HG02759 (cell line): ENCODE data around the gene C1QTNF5.

Experiments used
- ATAC-seq: cut with Tn5 transposase; IDR thresholded peaks from one replicate; pipeline ENCODE4 v1.9.1; 2021; ENCODE audit warnings: mild to moderate bottlenecking, moderate library complexity; ENCODE audit not compliant: unreplicated experiment

Gene C1QTNF5

GRCh38 chr11:119338318-119338890 lies 2.3 kb downstream of the C1QTNF5 start:
- no peak for ATAC-seq

DNA sequence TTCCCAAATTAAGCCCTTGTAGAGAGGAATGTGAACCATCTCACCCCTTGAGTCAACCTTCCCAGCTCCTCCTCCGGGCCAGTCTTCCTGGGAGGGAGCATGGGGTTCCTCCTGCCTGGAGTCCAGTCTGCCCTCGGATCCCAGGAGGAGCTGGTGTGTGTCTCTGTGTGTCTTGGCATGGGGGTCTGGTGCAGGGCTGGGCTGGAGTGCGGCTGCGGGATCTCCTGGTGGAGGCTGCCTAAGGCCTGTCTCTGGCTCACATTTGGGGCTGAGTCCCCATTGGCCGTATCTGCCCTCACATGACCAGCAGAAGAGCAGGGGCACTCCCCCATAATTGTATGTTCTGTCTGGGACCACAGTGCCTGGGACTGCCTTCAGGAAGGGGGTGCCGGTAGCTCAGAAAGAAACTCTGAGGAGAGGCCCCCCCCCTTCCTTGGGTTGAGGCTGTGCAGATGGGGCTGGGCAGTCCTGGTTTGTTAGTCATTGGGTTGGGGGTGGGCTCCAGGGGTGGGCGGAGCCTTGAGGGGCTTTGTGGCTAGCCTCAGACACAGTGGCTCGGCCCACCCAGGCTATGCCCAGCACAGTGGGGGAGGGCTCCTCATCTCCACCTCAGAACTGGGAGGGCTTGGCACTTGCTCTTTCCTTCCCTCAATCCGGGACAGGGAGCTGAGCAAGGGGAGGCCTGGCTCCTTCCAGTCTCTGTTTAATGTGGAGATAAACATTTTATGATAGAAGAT lies 2.9 kb downstream of the C1QTNF5 start:
- ATAC-seq = no peak

- no peak for ATAC-seq
These were observed 3.8 kb downstream of the C1QTNF5 start for GRCh38 chr11:119336744-119337469.

DNA sequence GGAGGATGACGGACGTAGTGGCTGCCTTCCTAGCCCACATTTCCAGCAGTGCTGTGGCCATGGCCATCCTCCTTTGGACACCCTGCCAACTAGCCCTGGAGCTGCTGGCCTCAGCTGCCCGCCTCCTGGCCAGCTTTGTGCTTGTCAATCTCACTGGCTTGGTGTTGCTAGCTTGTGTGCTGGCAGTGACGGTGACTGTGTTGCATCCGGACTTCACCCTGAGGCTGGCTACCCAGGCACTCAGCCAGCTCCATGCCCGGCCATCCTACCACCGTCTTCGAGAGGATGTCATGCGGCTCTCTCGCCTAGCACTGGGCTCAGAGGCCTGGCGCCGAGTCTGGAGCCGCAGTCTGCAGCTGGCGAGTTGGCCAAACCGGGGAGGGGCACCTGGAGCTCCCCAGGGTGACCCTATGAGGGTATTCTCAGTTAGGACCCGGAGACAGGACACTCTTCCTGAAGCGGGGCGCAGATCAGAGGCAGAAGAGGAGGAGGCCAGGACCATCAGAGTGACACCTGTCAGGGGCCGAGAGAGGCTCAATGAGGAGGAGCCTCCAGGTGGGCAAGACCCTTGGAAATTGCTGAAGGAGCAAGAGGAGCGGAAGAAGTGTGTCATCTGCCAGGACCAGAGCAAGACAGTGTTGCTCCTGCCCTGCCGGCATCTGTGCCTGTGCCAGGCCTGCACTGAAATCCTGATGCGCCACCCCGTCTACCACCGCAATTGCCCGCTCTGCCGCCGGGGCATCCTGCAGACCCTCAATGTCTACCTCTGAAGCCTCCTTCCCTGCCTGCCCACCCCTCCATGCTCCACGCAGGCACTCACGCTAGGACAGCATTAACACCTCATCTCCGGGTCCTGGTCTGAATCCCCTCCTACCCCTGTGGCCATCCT lies 4.8 kb downstream of the C1QTNF5 start:
- ATAC-seq = no peak

GRCh38 chr11:119335091-119335654 lies 5.5 kb downstream of the C1QTNF5 start:
- ATAC-seq = no peak

DNA sequence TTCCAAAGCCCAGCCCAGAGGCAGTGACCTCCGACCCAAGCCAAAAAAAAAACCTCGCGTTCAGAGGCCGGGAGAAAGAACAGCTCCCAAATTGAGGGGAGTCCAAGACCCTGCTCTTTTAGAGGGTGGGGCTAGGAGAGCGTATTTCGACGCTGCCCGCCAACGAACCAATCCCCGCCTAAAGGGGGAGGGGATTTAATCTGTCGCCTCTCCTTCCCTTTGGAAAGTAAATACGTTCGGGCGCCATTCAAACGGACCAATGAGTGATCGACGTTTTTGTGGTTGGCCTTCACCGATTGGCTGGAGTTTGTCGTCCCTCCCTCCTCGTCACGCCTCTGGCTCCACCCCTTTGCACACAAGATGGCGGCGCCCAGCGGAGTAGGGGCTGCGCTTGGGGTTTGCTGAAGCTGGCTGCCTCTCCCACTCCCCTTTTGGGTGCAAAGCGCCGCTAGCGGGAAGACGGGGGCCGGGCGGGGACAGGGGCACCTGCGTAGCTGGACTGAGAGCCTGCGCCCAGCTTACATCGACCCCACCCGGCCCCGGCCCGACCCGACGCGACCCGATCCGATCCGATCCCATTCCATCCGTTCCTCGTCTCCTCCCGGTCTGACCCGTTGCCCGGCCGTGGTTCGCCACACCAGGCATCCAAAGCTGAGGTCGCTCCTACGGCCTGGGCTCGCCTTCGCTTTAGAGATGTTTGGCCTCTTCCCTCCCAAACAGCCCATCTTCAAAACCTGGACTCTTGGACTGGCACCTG lies 6.3 kb downstream of the C1QTNF5 start, which contains the start of gene RNF26:
Gene RNF26, plus strand, starts transcription at position 354 of the 757 bp plus-strand sequence. CDS start 596 bp downstream, outside the sequence.
- ATAC-seq = peak; percentile 96

- ATAC-seq = no peak
These were observed 8.4 kb downstream of the C1QTNF5 start for GRCh38 chr11:119332111-119332765.

DNA sequence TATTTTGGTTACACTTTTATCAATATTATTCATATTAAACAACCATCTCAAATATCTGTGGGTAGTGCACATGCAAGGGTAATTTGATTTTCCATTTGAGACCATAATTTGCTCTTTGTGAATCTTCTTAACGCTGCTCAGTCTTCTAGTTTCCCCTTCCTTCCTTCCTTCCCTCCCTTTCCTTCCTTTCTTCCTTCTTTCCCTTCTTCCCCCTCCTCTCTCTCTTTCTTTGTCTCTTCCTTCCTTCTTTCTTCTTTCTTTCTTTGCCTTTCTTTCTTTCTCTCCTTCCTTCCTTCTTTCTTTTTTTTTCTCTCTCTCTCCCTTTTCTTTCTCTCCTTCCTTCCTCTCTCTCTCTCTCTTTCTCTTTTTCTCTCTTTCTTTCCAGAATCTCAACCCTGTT lies 10.4 kb downstream of the C1QTNF5 start:
- no peak for ATAC-seq

DNA sequence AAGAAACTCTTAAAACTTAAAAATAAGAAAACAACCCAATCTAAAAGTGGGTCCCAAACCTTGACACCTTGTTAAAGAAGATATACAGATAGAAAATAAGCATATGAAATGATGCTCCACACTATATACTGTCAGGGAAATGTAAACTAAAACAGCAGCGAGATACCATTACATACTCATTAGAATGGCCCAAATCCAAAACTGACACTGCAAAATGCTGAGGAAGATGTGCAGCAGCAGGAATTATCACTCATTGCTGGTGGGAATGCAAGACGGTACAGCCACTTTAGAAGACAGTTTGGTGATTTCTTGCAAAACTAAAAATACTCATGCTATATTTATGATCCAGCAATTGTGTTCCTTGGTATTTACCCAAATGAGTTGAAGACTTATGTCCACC lies 11.4 kb downstream of the C1QTNF5 start:
- no peak for ATAC-seq

DNA sequence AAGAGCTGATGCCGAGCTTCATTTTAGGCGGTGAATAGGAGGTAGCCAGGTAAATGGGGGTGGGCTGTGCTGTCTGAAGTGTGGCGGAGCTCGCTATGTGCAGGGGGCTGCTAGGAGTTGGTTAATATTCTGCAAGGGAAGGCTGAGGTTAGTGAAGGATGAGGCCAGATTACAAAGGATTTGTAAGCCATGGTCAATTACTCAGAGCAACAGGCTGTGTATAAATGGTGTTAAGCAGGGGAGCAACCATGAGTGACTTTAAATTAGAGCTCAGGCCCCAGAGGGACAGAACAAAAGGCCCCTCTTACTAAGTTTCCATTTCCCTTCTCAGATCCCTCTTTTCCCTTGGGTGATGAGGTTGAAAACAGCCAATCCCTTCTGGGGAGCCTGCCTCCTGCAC lies 16.5 kb downstream of the C1QTNF5 start:
- ATAC-seq = no peak

- no peak for ATAC-seq
These were observed 17.1 kb downstream of the C1QTNF5 start for GRCh38 chr11:119323532-119324033.

DNA sequence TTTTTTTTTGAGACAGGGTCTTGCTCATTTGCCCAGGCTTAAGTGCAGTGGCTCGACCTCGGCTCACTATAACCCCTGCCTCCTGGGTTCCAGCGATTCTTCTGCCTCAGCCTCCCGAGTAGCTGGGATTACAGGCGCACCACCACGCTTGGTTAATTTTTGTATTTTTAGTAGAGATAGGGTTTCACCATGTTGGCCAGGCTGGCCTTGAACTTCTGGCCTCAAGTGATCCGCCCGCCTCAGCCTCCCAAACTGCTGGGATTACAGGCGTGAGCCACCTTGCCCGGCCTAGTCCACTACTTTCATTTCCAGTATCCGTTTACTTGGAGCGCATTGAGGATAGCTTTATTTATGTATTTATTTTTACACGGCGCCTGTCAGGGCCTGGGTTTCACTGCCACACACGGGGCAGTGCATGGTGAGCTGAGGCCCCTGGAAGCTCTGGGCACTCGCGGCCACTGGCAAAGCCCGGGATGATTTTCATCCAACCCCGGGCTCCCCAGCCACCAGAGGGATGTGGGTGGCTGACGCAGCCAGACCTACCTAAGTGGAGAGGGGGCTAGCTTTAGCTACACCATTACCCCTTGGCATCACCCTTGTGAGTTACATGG lies 17.7 kb downstream of the C1QTNF5 start:
- ATAC-seq = no peak

GRCh38 chr11:119322360-119322739 lies 18.3 kb downstream of the C1QTNF5 start:
- ATAC-seq = no peak

DNA sequence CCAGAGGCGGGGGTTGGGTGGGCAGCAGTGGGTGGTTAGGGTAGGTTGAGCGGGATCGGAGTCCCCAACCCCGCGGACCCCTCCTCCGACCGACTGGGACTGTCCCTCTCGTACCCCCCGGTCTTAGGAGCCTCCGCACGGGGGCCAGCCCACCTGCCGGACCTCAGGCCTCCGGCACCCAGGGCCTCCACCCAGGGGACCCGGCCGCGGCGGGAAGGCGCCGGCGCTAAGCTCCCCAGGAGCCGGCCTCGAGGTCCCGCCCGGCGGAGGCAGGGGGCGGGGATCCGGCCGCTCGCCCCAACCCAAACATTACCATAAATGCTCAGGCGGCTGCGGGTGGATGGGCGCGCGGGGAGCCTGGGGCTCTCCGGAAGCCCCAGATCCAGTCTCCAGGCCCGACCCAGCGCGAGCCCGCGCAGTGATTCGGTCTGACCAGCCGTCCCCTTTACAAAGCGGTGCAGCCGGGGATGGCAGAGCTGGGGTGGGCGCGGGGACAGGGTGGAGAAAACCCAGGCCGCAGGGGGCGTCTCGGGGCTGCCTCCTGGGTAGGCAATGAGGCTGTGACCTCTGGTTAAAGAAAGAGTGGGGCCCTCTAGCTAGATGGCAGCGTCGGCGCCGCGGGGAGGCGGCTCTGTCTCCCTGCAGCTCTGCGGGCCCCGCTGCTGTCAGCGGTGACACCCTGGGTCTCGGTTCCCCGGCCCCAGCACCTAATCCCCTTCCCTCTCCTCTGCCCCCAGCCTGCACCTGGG lies 19.7 kb downstream of the C1QTNF5 start:
- ATAC-seq = peak; percentile 58

DNA sequence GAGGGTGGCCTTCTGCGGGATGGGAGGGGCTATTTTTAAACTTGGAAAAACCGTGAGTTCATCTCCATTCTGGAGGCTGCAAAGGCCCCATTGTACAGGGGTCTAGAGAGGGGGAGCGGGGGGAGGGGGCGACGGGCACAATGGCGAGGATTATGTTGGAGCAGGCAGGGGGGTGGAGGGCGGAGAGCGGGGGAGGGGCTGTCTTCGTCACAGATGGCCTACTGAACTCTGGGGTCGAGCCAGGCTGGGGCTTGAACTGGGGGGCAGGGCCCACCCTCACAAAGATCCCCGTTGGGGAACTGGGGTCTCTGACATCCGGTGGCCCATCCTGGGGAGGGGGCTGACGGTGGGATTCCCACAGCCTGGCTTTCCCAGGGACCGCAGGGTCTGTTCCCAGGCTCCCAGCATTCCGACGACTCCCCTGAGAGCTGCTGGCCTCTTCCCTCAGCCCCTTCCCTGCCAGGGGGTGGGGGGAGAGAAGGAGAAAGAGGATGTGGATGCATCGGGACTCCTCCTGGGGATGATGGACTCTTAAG lies 20.4 kb downstream of the C1QTNF5 start:
- ATAC-seq = no peak

GRCh38 chr11:119319700-119320239 lies 20.9 kb downstream of the C1QTNF5 start:
- ATAC-seq = no peak

GRCh38 chr11:119319136-119319699 lies 21.5 kb downstream of the C1QTNF5 start:
- no peak for ATAC-seq
